Epithelial cell of esophagus (primary cell): ENCODE measurements around the gene ACADSB.

Experiments
- DNase-seq: peaks from one replicate; pipeline ENCODE4 v3.0.0; 2010; ENCODE audit warnings: low read depth
- H3K4me3 ChIP-seq: 2 replicates; pipeline ENCODE4 v1.5.1; 2011; ENCODE audit warnings: mild to moderate bottlenecking, low read length, control low read depth
- CTCF ChIP-seq: IDR thresholded peaks from 2 replicates; pipeline ENCODE4 v1.5.1; 2011; ENCODE audit warnings: low read depth, mild to moderate bottlenecking, low read length, control low read depth, inconsistent platforms; ENCODE audit not compliant: insufficient read depth; ENCODE audit errors: missing control alignments

ACADSB gene

GRCh38 chr10:123073187-123073586 lies 64.4 kb downstream of the ACADSB start:
- no peak for DNase-seq
- no peak overlapping the region for H3K4me3 ChIP-seq
- TF ChIP-seq CTCF: no peak

DNA sequence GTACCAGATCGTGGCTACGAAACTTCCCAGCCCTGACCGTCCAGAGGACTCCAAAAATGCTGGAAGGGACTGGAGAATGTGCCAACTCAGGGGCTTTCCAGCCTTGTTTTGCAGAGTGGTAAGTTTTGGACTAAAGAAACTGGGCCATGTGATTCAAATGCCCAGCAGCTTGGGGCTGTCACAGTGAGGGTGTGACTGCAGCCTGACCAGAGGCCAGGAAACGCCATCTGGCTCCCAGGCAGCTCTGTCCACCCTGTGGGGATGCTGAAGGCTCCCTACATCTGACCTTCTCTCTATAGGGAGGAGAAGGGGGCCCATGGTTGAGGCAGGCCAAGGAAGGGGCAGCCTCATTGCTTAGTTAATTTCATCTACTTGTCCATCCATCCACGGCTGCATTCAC lies 65.4 kb downstream of the ACADSB start:
- TF ChIP-seq CTCF: no peak
- DNase-seq: no peak
- H3K4me3 ChIP-seq: no peak overlapping the region

- DNase-seq: no peak
- no peak for TF ChIP-seq CTCF
Observed at GRCh38 chr10:123081896-123082295, 73.1 kb downstream of the ACADSB start.

DNA sequence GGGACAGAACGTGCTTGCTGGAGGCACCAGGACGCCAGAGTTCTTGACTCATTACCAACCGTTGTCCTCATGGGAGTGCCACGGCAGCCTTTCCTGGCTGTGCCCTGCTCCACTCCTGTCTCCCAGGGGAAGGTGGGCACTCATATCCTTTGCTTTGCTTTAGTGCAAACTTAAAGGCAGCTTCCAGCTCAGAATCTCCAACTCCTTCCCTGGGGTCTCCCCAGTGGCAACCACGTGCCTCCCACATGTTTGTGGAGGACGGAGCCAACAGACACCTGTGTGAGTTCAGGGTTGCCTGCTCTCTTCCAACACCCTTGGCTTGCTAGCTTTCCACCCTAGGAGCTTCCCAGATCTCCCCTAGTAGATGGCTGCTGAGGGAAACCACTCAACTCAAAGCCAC lies 75.0 kb downstream of the ACADSB start:
- TF ChIP-seq CTCF: no peak
- H3K4me3 ChIP-seq: no peak overlapping the region
- no peak for DNase-seq

More at GRCh38 chr10:123081896-123082295, 73.1 kb downstream of the ACADSB start:
- H3K4me3 ChIP-seq: no peak overlapping the region

DNA sequence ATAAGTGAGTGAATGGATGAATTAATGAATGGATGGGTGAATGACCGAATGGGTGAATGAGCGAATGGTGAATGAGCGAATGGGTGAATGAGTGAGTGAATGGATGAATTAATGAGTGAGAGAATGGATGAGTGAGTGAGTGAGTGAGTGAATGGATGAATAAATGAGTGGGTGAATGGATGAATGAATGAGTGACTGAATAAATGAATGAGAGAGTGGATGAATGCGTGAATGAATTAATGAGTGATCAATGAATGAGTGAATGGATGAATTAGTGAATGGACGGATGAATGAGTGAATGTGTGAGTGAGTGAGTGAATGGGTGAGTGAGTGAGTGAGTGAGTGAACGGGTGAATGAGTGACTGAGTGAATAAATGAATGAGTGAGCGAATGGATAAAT lies 77.5 kb downstream of the ACADSB start:
- TF ChIP-seq CTCF: no peak

GRCh38 chr10:123087348-123087747 lies 78.5 kb downstream of the ACADSB start:
- H3K4me3 ChIP-seq: no peak overlapping the region
- TF ChIP-seq CTCF: no peak
- no peak for DNase-seq

More for the DNA sequence above, 77.5 kb downstream of the ACADSB start:
- DNase-seq: no peak
- no peak overlapping the region for H3K4me3 ChIP-seq

DNA sequence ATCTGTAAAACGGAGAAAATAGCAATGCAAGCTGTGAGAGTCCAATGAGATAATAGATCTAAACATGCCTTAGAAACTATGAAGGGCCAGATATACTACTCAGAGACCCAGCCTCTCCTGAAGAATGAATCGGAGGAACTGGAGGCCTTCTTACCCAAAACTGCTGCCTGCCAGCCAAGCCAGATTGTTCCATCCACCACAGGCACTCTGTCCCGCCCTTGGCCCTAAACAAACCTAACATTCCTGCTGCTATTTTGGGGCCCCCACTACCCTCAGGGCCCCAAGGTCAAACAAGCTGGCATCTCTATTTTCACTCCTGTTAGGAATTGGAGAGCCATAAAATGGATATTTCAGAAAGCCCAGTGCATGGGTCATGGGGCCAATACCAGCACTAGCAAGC lies 79.0 kb downstream of the ACADSB start:
- no peak for DNase-seq
- no peak overlapping the region for H3K4me3 ChIP-seq
- TF ChIP-seq CTCF: no peak
